Stimulated activated CD8-positive, alpha-beta memory T cell treated with anti-CD3 and anti-CD28 coated beads, Interleukin-15, amount 100 ng/mL, for 24 hours (primary cell): ENCODE measurements around the gene TNN.

ENCODE experiments used
- DNase-seq: peaks from one replicate; pipeline ENCODE4 v3.0.0-alpha.2; 2020; ENCODE audit warnings: low read depth

Gene TNN

GRCh38 chr1:175174309-175175102 is 106.9 kb downstream of the TNN start:
- no peak for DNase-seq

GRCh38 chr1:175176246-175176645 is 108.6 kb downstream of the TNN start:
- no peak for DNase-seq

GRCh38 chr1:175178056-175178455 is 110.4 kb downstream of the TNN start:
- no peak for DNase-seq

GRCh38 chr1:175178456-175178855 is 110.8 kb downstream of the TNN start:
- DNase-seq, result no peak

- no peak for DNase-seq
Measured at GRCh38 chr1:175179837-175180590, 112.4 kb downstream of the TNN start.

GRCh38 chr1:175182201-175182746 is 114.6 kb downstream of the TNN start:
- no peak for DNase-seq

GRCh38 chr1:175183586-175183985 is 116.0 kb downstream of the TNN start:
- no peak for DNase-seq

GRCh38 chr1:175185903-175186302 is 118.3 kb downstream of the TNN start:
- no peak for DNase-seq

GRCh38 chr1:175186433-175187160 is 119.0 kb downstream of the TNN start:
- DNase-seq, result no peak

GRCh38 chr1:175188936-175189335 is 121.3 kb downstream of the TNN start:
- peak; percentile 8 for DNase-seq

GRCh38 chr1:175191659-175192058 is 124.0 kb downstream of the TNN start:
- DNase-seq, result no peak

GRCh38 chr1:175192111-175192629 is 124.5 kb downstream of the TNN start:
- no peak for DNase-seq

GRCh38 chr1:175192630-175193526 is 125.2 kb downstream of the TNN start, which contains the start of gene KIAA0040:
KIAA0040 (minus strand) TSS chr1:175192776; CDS start chr1:175161013, 31,763 bp downstream.
- peak; percentile 29 for DNase-seq

GRCh38 chr1:175193527-175193910 is 125.9 kb downstream of the TNN start:
- DNase-seq, result no peak

GRCh38 chr1:175195281-175195680 is 127.6 kb downstream of the TNN start:
- no peak for DNase-seq

GRCh38 chr1:175195798-175196197 is 128.2 kb downstream of the TNN start:
- DNase-seq, result no peak

- DNase-seq, result no peak
Measured at GRCh38 chr1:175197531-175197930, 129.9 kb downstream of the TNN start.
